HG03039 (cell line): ENCODE results near the gene LRRC28.
"Not testable (repeated sequence)": the region's sequence is repeated elsewhere in the genome, so short reads cannot be mapped to it uniquely, and the experiment has no call there.

Experiments
- ATAC-seq: cut with Tn5 transposase; IDR thresholded peaks from one replicate; pipeline ENCODE4 v1.9.1; 2021; ENCODE audit warnings: mild to moderate bottlenecking, moderate library complexity; ENCODE audit not compliant: unreplicated experiment

Gene LRRC28

GRCh38 chr15:99250857-99251841 lies at the start of gene LRRC28:
TSS of gene LRRC28 (plus strand) at chr15:99251481. CDS start at chr15:99255958, 4,477 bp downstream.
- peak; percentile 93 for ATAC-seq

GRCh38 chr15:99202176-99202552 lies 49.1 kb upstream of the LRRC28 start:
- no peak for ATAC-seq

- no peak for ATAC-seq
These were observed 43.6 kb upstream of the LRRC28 start for GRCh38 chr15:99207672-99208071.

GRCh38 chr15:99209326-99209725 lies 42.0 kb upstream of the LRRC28 start:
- ATAC-seq = no peak

- no peak for ATAC-seq
These were observed 40.9 kb upstream of the LRRC28 start for GRCh38 chr15:99210334-99210733.

GRCh38 chr15:99211926-99212325 lies 39.4 kb upstream of the LRRC28 start:
- no peak for ATAC-seq

- ATAC-seq = no peak
These were observed 38.9 kb upstream of the LRRC28 start for GRCh38 chr15:99212406-99212805.

GRCh38 chr15:99213187-99213811 lies 38.0 kb upstream of the LRRC28 start:
- no peak for ATAC-seq

- no peak for ATAC-seq
These were observed 26.7 kb upstream of the LRRC28 start for GRCh38 chr15:99224372-99225214.

- no peak for ATAC-seq
These were observed 24.5 kb upstream of the LRRC28 start for GRCh38 chr15:99226802-99227201.

GRCh38 chr15:99228120-99228770 lies 23.0 kb upstream of the LRRC28 start:
- ATAC-seq = no peak

- no peak for ATAC-seq
These were observed 20.4 kb upstream of the LRRC28 start for GRCh38 chr15:99230867-99231266.

- no peak for ATAC-seq
These were observed 18.5 kb upstream of the LRRC28 start for GRCh38 chr15:99232740-99233139.

GRCh38 chr15:99234160-99234559 lies 17.1 kb upstream of the LRRC28 start:
- ATAC-seq = not testable (repeated sequence)

- ATAC-seq = no peak
These were observed 12.4 kb upstream of the LRRC28 start for GRCh38 chr15:99238849-99239248.

- peak; percentile 96 for ATAC-seq
These were observed 11.6 kb upstream of the LRRC28 start for GRCh38 chr15:99239545-99240198.

GRCh38 chr15:99241752-99242151 lies 9.5 kb upstream of the LRRC28 start:
- ATAC-seq = no peak

- no peak for ATAC-seq
These were observed 7.0 kb upstream of the LRRC28 start for GRCh38 chr15:99244306-99244705.

- ATAC-seq = no peak
These were observed 4.2 kb upstream of the LRRC28 start for GRCh38 chr15:99247062-99247461.
